T-helper 1 cell (primary cell): Measurements from ENCODE around the gene ARL17B.
A peak's percentile ranks its signal among the peaks of the same experiment; 100 is the strongest.
"Not testable (repeated sequence)": the region's sequence is repeated elsewhere in the genome, so short reads cannot be mapped to it uniquely, and the experiment has no call there.

Source experiments
- DNase-seq, 5 donors: peaks; one replicate each; pipeline ENCODE4 v3.0.0-alpha.2; 2012 to 2020
- total RNA-seq, 4 donors: gene quantifications; one replicate each; lab custom pipeline; 2026; lab: John Stamatoyannopoulos, UW

ARL17B gene
- 2.0 to 10.2 (median 5.9) reads per million in 4 donors for total RNA-seq

GRCh38 chr17:46361755-46362154, at the start of gene ARL17B:
Gene ARL17B (minus strand): TSS chr17:46361766. CDS start chr17:46358397, 3,369 bp downstream.
- peak in 4 of 5 donors; percentile 67 to 89 (median 72) for DNase-seq

DNA sequence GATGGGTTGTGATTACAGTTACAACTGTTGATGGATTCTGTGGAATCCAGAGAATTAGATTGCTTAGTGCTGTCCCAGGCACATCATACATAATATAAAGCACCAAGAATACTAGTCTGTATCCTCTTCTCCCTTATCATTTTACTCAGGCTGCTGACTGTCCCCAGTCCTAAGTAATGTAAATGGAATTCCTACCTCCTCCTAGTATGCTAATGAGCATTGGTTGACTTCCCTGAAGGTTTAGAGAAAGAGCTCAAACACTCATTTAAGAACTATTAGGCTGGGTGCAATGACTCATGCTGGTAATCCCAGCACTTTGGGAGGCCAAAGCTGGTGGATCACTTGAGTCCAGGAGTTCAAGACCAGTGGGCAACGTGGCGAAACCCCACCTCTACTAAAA, 48.3 kb upstream of the ARL17B start:
- not testable (repeated sequence) for DNase-seq

DNA sequence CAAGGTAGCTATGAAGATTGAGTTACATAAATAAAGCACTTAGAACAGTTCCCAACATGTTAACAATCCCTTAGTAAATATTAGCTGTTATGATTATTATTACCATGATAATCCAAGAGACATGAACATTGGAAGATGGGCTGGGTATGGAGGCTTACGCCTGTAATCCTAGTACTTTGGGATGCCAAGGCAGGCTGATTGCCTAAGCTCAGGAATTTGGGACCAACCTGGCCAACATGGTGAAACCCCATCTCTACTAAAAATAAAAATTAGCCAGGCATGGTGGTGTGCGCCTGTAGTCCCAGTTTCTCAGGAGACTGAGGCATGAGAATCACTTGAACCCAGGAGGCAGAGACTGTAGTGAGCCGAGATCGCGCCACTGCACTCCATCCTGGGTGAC, 45.6 kb upstream of the ARL17B start:
- not testable (repeated sequence) for DNase-seq

GRCh38 chr17:46401033-46401787, 39.6 kb upstream of the ARL17B start:
- DNase-seq = not testable (repeated sequence)

- DNase-seq = not testable (repeated sequence)
Observed at GRCh38 chr17:46400543-46400942, 39.0 kb upstream of the ARL17B start.

GRCh38 chr17:46399993-46400392, 38.4 kb upstream of the ARL17B start:
- DNase-seq = not testable (repeated sequence)

DNA sequence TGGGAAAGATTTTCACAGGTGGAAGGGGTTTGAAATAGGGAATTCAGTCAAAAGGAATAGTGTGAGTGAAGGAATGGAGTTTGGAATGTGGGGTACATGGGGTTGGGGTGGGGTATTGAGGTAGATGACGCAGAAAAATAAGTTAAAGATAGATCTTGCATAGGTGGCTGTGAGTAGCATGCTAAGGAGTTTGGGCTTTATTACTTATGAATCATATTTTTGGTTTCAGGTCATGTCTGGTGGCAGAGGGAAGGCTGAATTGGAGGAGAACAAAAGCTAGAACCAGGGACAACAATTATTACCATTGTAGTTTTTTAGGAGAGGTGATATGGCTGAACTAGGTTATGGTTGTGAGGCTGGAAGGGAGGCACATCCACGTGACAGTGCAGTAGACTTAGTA, 34.7 kb upstream of the ARL17B start:
- not testable (repeated sequence) for DNase-seq

- not testable (repeated sequence) for DNase-seq
Observed at GRCh38 chr17:46393702-46394101, 32.1 kb upstream of the ARL17B start.

DNA sequence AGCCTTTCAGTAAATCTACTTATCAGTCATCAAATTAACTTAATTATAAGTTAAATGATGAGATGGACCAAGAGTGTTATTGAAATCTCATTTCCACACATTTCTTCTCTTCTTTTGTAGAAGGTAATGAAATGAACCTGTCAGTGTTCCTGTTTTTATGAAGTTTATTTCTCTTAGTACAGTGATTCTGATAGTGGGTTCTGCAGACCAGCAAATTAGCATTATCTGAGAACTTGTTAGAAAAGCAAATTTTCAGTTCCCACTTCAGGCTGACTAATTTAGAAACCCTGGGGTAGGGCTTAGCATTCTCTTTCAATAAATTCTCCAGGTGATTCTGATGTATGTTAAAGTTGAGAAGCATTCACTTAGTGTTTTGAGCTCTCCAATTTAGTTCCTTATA, 23.9 kb upstream of the ARL17B start:
- DNase-seq = not testable (repeated sequence)

- not testable (repeated sequence) for DNase-seq
Observed at GRCh38 chr17:46383118-46383517, 21.6 kb upstream of the ARL17B start.

GRCh38 chr17:46373418-46373817, 11.9 kb upstream of the ARL17B start:
- not testable (repeated sequence) for DNase-seq

DNA sequence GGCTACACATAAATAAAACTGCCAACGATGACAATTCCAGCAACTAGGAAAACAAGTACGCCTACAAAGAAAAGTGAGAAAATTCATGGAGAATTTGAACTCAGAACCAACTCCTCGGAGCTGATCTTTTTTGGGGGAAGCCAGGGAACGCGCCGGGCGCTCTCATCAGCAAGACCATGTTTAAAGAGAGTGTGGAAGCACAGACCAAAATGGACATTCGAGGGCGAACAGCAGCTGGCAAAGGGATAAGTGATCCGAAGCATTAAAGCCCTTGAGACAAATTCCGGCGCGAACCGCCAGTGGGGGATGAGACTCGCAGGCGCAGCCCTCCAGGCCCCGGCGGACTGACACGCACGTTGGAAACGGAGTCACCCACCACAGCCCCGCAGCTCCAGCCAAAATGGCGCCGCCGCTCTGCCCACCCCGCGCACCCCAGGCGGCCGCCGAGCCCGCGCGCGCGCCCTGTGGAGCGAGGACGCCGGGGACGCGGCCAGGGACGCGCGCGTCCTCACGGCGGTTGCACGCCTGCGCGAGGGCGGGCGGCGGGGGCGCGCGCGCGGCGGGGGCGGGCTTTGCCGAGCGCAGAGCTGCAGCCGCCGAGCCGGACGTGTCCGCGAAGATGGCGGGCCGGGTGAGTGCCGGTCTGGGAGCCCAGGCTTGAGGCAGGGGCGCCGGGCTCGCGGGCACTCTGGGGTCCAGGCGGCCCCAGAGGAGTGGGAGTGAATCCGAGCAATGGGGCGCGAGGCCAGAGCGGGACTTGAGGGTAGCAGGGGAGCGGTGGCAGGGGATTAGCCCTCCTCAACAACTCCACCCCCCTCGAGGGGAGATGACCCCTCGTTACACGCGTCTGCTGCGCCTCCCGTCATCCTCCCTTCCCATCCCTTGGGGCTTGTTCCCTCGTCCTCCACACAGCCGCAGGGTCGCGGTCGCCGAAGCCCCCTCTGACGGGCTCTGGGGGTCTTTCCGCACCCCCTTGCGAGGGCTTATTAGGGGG, 11.0 kb upstream of the ARL17B start:
- DNase-seq = not testable (repeated sequence)

DNA sequence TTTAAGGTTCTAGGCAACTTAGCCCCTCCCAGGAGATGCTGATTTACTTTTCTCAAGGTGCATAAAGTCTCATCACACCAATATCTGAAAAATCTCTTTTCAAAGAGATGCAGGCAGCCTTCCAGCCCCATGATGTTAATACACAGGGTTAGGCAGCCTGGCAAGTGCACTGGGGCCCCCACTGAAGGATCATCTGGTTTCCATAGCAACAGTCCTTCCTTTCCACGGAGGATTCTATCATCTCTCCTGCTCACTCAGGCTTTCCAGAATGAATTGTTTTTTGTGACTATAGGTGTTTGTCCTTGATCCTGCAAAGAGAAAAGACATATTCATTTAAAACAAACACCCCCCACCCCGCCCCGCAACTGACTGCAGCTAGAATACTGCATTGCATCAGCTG, 6.0 kb upstream of the ARL17B start:
- not testable (repeated sequence) for DNase-seq

GRCh38 chr17:46361145-46361735, 326 bp downstream of the ARL17B start:
- not testable (repeated sequence) for DNase-seq

DNA sequence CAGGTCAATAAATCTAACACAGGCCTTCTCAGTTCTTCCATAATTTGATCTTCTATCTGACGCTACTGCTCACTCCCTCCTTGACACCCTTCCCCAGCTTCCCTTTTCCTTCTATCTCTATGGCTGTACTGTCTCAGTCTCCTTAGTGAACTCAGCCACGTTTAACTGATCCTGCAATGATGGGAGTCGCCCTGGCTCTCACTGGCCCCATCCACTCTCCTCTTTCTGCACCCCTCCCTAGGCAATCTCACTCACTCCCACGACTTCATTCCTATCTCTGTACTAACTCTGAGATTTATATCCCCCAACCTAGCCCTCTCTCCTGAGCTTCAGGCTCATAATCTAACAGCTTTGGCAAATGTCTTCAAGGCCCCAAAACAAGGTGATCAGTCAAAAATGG, 7.7 kb downstream of the ARL17B start:
- DNase-seq = not testable (repeated sequence)

DNA sequence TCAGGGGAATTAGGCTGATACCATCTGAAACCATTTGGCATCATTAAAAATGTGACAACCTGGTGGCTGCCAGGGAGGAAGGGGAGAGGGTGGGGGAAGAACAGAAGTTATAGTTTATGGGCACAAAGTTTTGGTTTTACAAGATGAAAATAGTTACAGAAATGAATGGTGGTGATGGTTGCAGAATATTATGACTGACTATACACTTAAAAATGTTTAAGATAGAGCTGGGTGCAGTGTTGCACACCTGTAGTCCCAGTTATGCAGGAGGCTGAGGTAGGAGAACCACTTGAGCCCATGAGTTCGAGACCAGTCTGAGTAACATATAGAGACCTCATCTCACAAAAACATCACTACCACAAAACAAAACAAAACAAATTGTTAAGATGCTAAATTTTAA, 12.5 kb downstream of the ARL17B start:
- DNase-seq = not testable (repeated sequence)

GRCh38 chr17:46348345-46348744, 13.2 kb downstream of the ARL17B start:
- not testable (repeated sequence) for DNase-seq

- DNase-seq = not testable (repeated sequence)
Observed at GRCh38 chr17:46342131-46342530, 19.4 kb downstream of the ARL17B start.

DNA sequence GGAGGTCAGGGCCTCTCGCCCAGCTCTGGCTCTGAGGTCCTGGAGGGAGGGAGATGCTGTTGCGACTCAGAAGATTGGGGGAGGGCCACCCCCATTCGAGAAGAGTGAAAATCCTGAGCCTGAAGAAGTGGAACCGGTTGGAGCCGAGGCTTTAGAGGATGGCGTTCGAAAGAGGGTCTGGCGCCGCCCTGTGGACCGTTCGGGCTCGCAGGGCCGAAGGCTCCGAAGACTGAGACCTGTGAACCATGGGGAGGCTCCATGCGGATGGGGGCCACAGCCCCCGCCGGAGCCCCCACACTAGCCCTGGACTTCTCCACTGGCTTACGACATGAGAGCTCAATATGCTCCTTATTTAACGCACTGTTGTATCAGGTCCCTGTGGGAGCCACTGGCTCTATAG, 20.3 kb downstream of the ARL17B start:
- DNase-seq = not testable (repeated sequence)

DNA sequence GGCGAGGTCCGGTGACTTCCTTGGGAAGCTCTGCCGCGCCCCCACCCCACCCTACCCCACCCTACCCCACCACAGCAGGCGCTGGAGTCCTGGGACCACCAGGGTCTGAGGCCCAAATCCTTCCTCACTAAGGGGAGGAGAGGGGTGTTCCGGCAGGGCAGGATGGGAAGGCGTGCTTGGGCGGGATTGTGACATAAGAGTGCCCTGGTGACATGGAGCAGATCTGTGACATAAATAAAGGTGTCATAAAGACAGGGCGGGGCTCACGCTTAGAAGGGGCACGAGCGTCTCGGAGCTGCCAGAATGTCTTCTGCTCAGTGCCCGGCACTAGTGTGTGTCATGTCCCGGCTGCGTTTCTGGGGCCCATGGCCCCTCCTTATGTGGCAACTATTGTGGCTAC, 66.7 kb downstream of the ARL17B start, which contains the start of gene LRRC37A:
Gene LRRC37A, plus strand, starts transcription at position 301 of the 400 bp plus-strand sequence. Its CDS starts 3 bp downstream, at position 304.
- not testable (repeated sequence) for DNase-seq

DNA sequence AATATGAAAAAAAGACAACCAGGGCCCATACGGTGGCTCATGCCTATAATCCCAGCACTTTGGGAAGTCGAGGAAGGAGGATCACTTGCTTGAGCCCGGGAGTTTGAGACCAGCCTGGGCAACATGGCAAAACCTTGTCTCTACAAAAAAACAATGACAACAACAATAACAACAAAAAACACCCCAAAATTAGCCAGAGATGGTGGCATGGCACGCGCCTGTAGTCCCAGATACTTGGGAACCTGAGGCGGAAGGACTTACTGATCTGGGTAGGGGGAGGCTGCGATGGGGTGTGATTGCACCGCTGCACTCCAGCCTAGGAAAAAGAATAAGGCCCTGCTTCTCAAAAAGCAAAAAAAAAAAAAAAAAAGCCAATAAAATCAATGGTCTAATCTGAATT, 69.9 kb downstream of the ARL17B start:
- DNase-seq = not testable (repeated sequence)

DNA sequence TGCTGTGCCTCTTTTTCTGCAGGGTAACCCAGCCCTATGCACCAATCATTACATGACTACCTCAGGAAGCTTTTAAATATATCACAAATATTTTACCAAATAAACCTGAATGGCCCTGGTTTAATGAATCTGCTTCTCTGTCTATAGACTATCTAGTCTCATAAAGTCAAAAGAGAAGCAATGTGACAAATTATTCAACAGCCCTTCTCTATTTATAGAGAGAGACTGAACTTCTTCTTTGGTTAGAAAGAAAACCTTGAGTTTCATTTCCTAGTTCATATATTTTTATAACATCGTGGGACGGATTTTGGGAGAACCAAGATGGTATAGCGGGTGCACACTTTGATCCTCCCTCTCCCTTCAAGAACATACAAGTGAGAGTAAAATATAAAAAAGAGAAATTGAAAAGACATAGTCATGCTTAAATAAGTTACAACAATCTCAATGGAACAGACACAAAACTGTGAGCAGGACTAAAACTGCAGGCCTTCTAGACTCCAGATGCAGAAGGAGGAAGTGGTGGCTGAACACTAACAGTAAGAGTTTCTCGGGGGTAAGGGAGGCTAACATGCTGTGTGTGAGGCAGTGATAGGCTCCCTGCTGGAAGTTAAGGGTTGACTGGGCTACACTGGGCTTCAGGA, 70.5 kb downstream of the ARL17B start:
- not testable (repeated sequence) for DNase-seq
